HepG2 (cell line): ENCODE results near the gene GFRA1. TPM values are rescaled to one million over a fixed set of nuclear protein-coding genes. Genes with fewer than 3 reads are reported as not detected.

Experiments used
- ATAC-seq: fragments of 200-7000 bp; cut with Tn5 transposase; 3 replicates; pipeline ENCODE4 v1.9.1; 2020; ENCODE audit warnings: mild to moderate bottlenecking, moderate library complexity
- BruUV-seq: library from RNA; stranded (reverse); fragments of 400-500 nt; replicated peaks from 2 replicates; lab custom pipeline; 2021; lab: Mats Ljungman, UMichigan
- CTCF ChIA-PET: fragments of 300-600 bp; formaldehyde crosslinking; extraction: SDS; loops from one replicate; lab custom pipeline; 2021; ENCODE audit warnings: low total read pairs, inconsistent platforms, low intra/inter-chr PET ratio; lab: Yijun Ruan, JAX
- POLR2A ChIA-PET: fragments of 350-600 bp; sonication (Branson Sonifier 250); formaldehyde crosslinking; loops from one replicate; lab custom pipeline; 2020; ENCODE audit warnings: antibody characterized with exemption, inconsistent platforms; lab: Yijun Ruan, JAX
- DNase-seq: peaks from one replicate; pipeline ENCODE4 v3.0.0-alpha.2; 2015; ENCODE audit warnings: low spot score
- FAIRE-seq: peaks from 3 replicates; lab custom pipeline; 2011; peaks lifted over from hg19 to GRCh38; lab: Jason Lieb, UNC
- H2AFZ ChIP-seq: one replicate; pipeline ENCODE4 v1.6.1; 2011; ENCODE audit warnings: low read length, inconsistent platforms
- H3K27ac ChIP-seq: fragments of 300-600 bp; 3 replicates; pipeline ENCODE4 v1.8.0; 2011; ENCODE audit warnings: mixed run types, mild to moderate bottlenecking, mixed read lengths, low read length, inconsistent platforms; ENCODE audit not compliant: insufficient read depth; ENCODE audit errors: extremely low read length
- H3K27me3 ChIP-seq, 2 experiments: fragments of 200-600 bp in 1 of 2; 2 replicates in 1 of 2; 3 replicates in 1 of 2; pipeline versions ENCODE4 v1.6.0 to v1.8.0; 2011; ENCODE audit warnings: low read length in 2 of 2, mild to moderate bottlenecking in 2 of 2, moderate library complexity in 2 of 2, inconsistent platforms in 1 of 2; ENCODE audit not compliant: insufficient read depth in 2 of 2, control insufficient read depth in 1 of 2
- H3K36me3 ChIP-seq, 2 experiments: fragments of 200-600 bp in 1 of 2; replicated peaks in 1 of 2; 2 replicates in 1 of 2; 3 replicates in 1 of 2; pipeline versions ENCODE4 v1.5.1 to v1.8.0; 2011; ENCODE audit warnings: low read length in 2 of 2, inconsistent platforms in 1 of 2; ENCODE audit not compliant: insufficient read depth in 2 of 2, control insufficient read depth in 1 of 2
- H3K4me1 ChIP-seq: 2 replicates; pipeline ENCODE4 v1.5.1; 2012; ENCODE audit warnings: low read length, inconsistent platforms; ENCODE audit not compliant: insufficient read depth
- H3K4me2 ChIP-seq: 2 replicates; pipeline ENCODE4 v1.6.0; 2011; ENCODE audit warnings: low read depth, low read length, inconsistent platforms
- H3K4me3 ChIP-seq, 3 experiments: fragments of 200-600 bp in 1 of 3; sonication (generic), shearing (Covaris generic) in 1 of 3; replicated peaks in 1 of 3; 2 replicates each; pipeline ENCODE4 v1.5.1; 2011 to 2016; ENCODE audit warnings: low read length in 3 of 3, inconsistent platforms in 2 of 3, low read depth in 2 of 3, mild to moderate bottlenecking in 2 of 3, control low read depth in 1 of 3, mixed read lengths in 1 of 3; ENCODE audit not compliant: insufficient read depth in 1 of 3
- H3K79me2 ChIP-seq: one replicate; pipeline ENCODE4 v1.6.1; 2011; ENCODE audit warnings: low read length, inconsistent platforms; ENCODE audit not compliant: insufficient read depth
- H3K9ac ChIP-seq: 2 replicates; pipeline ENCODE4 v1.6.0; 2011; ENCODE audit warnings: mild to moderate bottlenecking, low read depth, low read length, inconsistent platforms; ENCODE audit not compliant: insufficient read depth
- H3K9me3 ChIP-seq: 2 replicates; pipeline ENCODE4 v1.5.1; 2012; ENCODE audit warnings: mild to moderate bottlenecking, low read length
- H4K20me1 ChIP-seq: 2 replicates; pipeline ENCODE4 v1.6.0; 2011; ENCODE audit warnings: inconsistent platforms, mild to moderate bottlenecking, low read length, moderate library complexity; ENCODE audit not compliant: insufficient read depth
- BHLHE40 ChIP-seq: IDR thresholded peaks from 2 replicates; pipeline ENCODE4 v1.6.1; 2011; ENCODE audit warnings: low read length, improper control_type of control experiment
- CEBPG ChIP-seq: IDR thresholded peaks from 2 replicates; pipeline ENCODE4 v1.6.1; 2016
- EZH2 ChIP-seq: conservative IDR thresholded peaks from 2 replicates; pipeline ENCODE4 v1.6.1; 2012; ENCODE audit warnings: mild to moderate bottlenecking, low read depth, low read length, moderate library complexity
- NAIF1 ChIP-seq: sonication (generic); formaldehyde crosslinking; IDR thresholded peaks from 2 replicates; pipeline ENCODE4 v1.5.0; 2020; ENCODE audit warnings: mild to moderate bottlenecking, missing genetic modification reagents, borderline replicate concordance
- RARG ChIP-seq: sonication (generic); formaldehyde crosslinking; IDR thresholded peaks from 2 replicates; pipeline ENCODE4 v1.4.0; 2020; ENCODE audit warnings: low read depth, mild to moderate bottlenecking, missing genetic modification reagents
- WGBS: methylation state at CpG from one replicate; pipeline ENCODE4 v1.1.6; 2017; ENCODE audit warnings: low lambda C conversion rate; 5-methylcytosine and 5-hydroxymethylcytosine counted together
- in situ Hi-C: cut with HindIII; loops from 2 replicates; pipeline ENCODE4 v1.10.0; 2017; ENCODE audit warnings: low pct_unique_long_range_greater_than_20kb; ENCODE audit not compliant: extremely low pct_ligation_motif_present
- intact Hi-C: fragments of 100-400 bp; cut with micrococcal nuclease; formaldehyde crosslinking; loops from one replicate; pipeline ENCODE4 v1.10.0; 2022; ENCODE audit not compliant: unreplicated experiment
- polyA plus RNA-seq, 8 experiments: library from polyadenylated mRNA; depleted of rRNA in 3 of 8; stranded (reverse) in 7 of 8; unstranded in 1 of 8; fragments of >200 nt; fragmentation: Illumina TruSeq in 4 of 8; extraction: Trizol in 4 of 8; gene quantifications; 2 replicates each; pipeline versions ENCODE4 v1.2.1 to v1.2.3, GENCODE V29; 2011 to 2016; ENCODE audit warnings: low read depth in 4 of 8, missing spikeins in 1 of 8, mixed read lengths in 1 of 8; ENCODE audit not compliant: insufficient read depth in 1 of 8
- total RNA-seq, 5 experiments: library from RNA; depleted of rRNA; stranded (reverse); fragments of >200 nt; fragmentation: Illumina TruSeq; extraction: Trizol; gene quantifications; 2 replicates each; pipeline ENCODE4 v1.2.3, GENCODE V29; 2016; ENCODE audit warnings: low read depth in 1 of 5

Gene GFRA1
- total and polyA plus RNA-seq, 2 of the 13 experiments (the other 11 are each of a cell fraction or from before 2014, with no cell fraction given): not detected

DNA sequence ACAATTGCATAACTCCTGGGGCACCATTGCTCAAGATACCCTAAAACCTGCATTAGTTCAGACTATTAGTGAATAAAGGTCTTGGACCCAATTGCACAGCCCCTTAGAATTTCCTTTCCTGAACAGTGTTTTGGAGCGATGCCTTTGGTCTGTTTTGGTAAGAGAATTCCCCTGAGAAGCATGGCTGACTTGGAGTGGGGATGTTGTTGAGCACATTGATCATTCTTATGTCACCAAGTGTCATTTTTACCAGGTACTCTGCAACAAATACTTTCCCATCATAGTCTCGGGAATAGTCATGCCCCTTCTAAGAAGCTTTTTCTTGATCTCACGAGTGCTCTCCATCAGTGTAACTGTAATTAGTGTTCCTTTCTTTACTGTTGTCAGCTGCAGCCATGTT, 229.7 kb downstream of the GFRA1 start:
- in situ Hi-C loops (no loop called here), intact Hi-C loops (no loop called here)
- POLR2A ChIA-PET: no interaction called here
- no peaks in the 10 kb centered on the region for H3K36me3 ChIP-seq
- DNase-seq (no peak), FAIRE-seq (no peak), ATAC-seq (no peak)
- H4K20me1 ChIP-seq: no peaks in the 10 kb centered on the region
- whole genome bisulfite sequencing: 3% methylated on average over 3 of the region's 3 CpGs
- CTCF ChIA-PET: no interaction called here
- no peak for TF ChIP-seq CEBPG (CRISPR knock-in tag)
- no peak overlapping the region for H2AFZ ChIP-seq
- no peak overlapping the region for H3K4me3 ChIP-seq
- no TSS peak for BruUV-seq
- no peaks in the 10 kb centered on the region for H3K27me3 ChIP-seq
- no peaks in the 10 kb centered on the region for H3K79me2 ChIP-seq
- no peak overlapping the region for H3K9ac ChIP-seq
- peaks cover 1% of the 10 kb centered on the region; the same call in 1 of the 2 replicates for H3K4me1 ChIP-seq
- H3K9me3 ChIP-seq: no peaks in the 10 kb centered on the region
- H3K27ac ChIP-seq: no peak overlapping the region
- no peak overlapping the region for H3K4me2 ChIP-seq

DNA sequence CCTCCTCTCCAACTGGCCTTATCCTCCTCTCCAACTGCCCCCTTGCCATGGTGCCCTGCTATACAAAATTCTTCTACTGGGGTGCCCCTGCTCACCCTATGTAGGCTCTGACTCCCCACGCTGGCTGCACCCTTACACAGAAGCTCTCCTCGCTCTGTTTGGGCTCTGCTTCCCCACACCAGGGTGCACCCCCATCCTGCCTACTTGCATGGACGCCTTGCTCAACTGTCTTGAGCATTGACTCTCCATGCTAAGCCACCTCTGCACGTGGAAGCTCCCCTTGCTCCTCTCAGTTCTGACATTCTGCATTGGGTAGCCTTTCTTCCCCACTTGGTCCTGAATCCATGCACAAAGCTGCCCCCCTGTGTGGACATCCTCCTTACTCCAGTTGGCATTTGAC, 231.1 kb downstream of the GFRA1 start:
- no peak for FAIRE-seq
- Histone ChIP-seq H3K4me1 (peaks cover 6% of the 10 kb centered on the region; the same call in 1 of the 2 replicates), H2AFZ (no peak overlapping the region), H4K20me1 (no peaks in the 10 kb centered on the region), H3K4me2 (no peak overlapping the region), H3K79me2 (no peaks in the 10 kb centered on the region), H3K36me3 (no peaks in the 10 kb centered on the region), H3K27me3 (no peaks in the 10 kb centered on the region), H3K9me3 (no peaks in the 10 kb centered on the region), H3K27ac (no peak overlapping the region), H3K9ac (no peak overlapping the region), H3K4me3 (no peak overlapping the region)
- POLR2A ChIA-PET: no interaction called here
- 9% methylated on average over 4 of the region's 4 CpGs for WGBS
- no peak for DNase-seq
- no peak for ATAC-seq
- TF ChIP-seq RARG (no peak), NAIF1 (CRISPR knock-in tag) (no peak), EZH2 (no peak), BHLHE40 (no peak)
- no TSS peak for BruUV-seq
- CTCF ChIA-PET: no interaction called here
- intact Hi-C loops: no loop called here
- in situ Hi-C loops: no loop called here
